Gastrocnemius medialis (tissue), 4 donors: ENCODE results near the gene GNG2. TPM values are rescaled to one million over a fixed set of nuclear protein-coding genes. Genes with fewer than 3 reads are reported as not detected.

ENCODE experiments used
- ATAC-seq, 2 donors: fragments of 150-250 bp; one replicate each; pipeline ENCODE4 v1.9.1; 2016
- DNase-seq, 2 donors: peaks; one replicate each; pipeline ENCODE4 v3.0.0-alpha.2; 2019
- H3K27ac ChIP-seq, 4 donors: fragments of 200-600 bp; sonication (generic); 1 replicate in 1 of 4; 2 replicates in 3 of 4; pipeline ENCODE4 v1.5.1; 2016 to 2018; ENCODE audit warnings: mild to moderate bottlenecking in 2 of 4, moderate library complexity in 1 of 4
- H3K27me3 ChIP-seq, 3 donors: fragments of 200-600 bp; sonication (generic) in 2 of 3; 1 replicate in 1 of 3; 2 replicates in 2 of 3; pipeline versions ENCODE4 v1.5.1 to v1.6.0; 2016 to 2019; ENCODE audit warnings: mild to moderate bottlenecking in 1 of 3, moderate library complexity in 1 of 3
- H3K36me3 ChIP-seq, 2 donors: fragments of 200-600 bp; sonication (generic) in 1 of 2; one replicate each; pipeline ENCODE4 v1.5.1; 2017 to 2018
- H3K4me1 ChIP-seq, 2 donors: fragments of 200-600 bp; sonication (generic) in 1 of 2; one replicate each; pipeline ENCODE4 v1.5.1; 2016 to 2017; ENCODE audit warnings: mild to moderate bottlenecking in 2 of 2
- H3K4me3 ChIP-seq, 4 donors: fragments of 200-600 bp; sonication (generic) in 3 of 4; 1 replicate in 1 of 4; 2 replicates in 3 of 4; pipeline ENCODE4 v1.5.1; 2016 to 2019; ENCODE audit warnings: mild to moderate bottlenecking in 2 of 4
- H3K9me3 ChIP-seq, 3 donors: fragments of 200-600 bp; sonication (generic) in 2 of 3; 1 replicate in 1 of 3; 2 replicates in 2 of 3; pipeline ENCODE4 v1.5.1; 2016 to 2019
- CTCF ChIP-seq, 5 experiments: fragments of 450-650 bp in 3 of 5; fragments of 200-600 bp in 2 of 5; sonication (generic) in 2 of 5; IDR thresholded peaks in 4 of 5; conservative IDR thresholded peaks in 1 of 5; 1 replicate in 4 of 5; 2 replicates in 1 of 5; pipeline ENCODE4 v1.5.1; 2016 to 2019; ENCODE audit warnings: antibody characterized with exemption in 5 of 5, mild to moderate bottlenecking in 3 of 5, moderate library complexity in 3 of 5
- POLR2A ChIP-seq, 2 donors: fragments of 450-650 bp; IDR thresholded peaks; one replicate each; pipeline ENCODE4 v1.6.1; 2017; ENCODE audit warnings: antibody characterized with exemption in 2 of 2, mild to moderate bottlenecking in 2 of 2, moderate library complexity in 2 of 2
- in situ Hi-C, 4 donors: fragments of 200-750 bp; cut with MboI; loops; one replicate each; pipeline versions ENCODE4 v1.15.0 to v1.8.0; 2017; ENCODE audit warnings: low sequenced_read_pairs in 4 of 4
- intact Hi-C: fragments of 100-400 bp; cut with DNase I; formaldehyde crosslinking; loops from one replicate; pipeline ENCODE4 v1.15.1; 2023; ENCODE audit warnings: low total_unique reads
- total RNA-seq, 4 donors: library from RNA; depleted of rRNA; stranded (reverse); fragments of >200 nt; gene quantifications; one replicate each; pipeline versions ENCODE4 v1.1.0 to v1.2.3, GENCODE V29; 2016

GNG2 gene
- total RNA-seq, 4 donors from 2014 or later: 0.41 to 4.9 (median 2.2) TPM

- DNase-seq: no peak
- ATAC-seq: no peak
- Histone ChIP-seq H3K27ac (no peak overlapping the region), H3K27me3 (no peaks in the 10 kb centered on the region), H3K4me1 (no peaks in the 10 kb centered on the region), H3K36me3 (no peaks in the 10 kb centered on the region), H3K9me3 (no peaks in the 10 kb centered on the region), H3K4me3 (no peak overlapping the region)
- in situ Hi-C loops: no loop called here
- intact Hi-C loops: no loop called here
- TF ChIP-seq POLR2A (IDR thresholded peaks at IDR 0.05): no peak
- TF ChIP-seq CTCF (IDR thresholded peaks at IDR 0.05 in 4 of 5, conservative IDR thresholded peaks at IDR 0.05 in 1 of 5): no peak
Observed at GRCh38 chr14:51844081-51844881, 16.1 kb upstream of the GNG2 start.

GRCh38 chr14:51845811-51846210 is 14.6 kb upstream of the GNG2 start:
- Histone ChIP-seq H3K4me1 (no peaks in the 10 kb centered on the region), H3K27me3 (no peaks in the 10 kb centered on the region), H3K4me3 (no peak overlapping the region), H3K9me3 (no peaks in the 10 kb centered on the region), H3K36me3 (no peaks in the 10 kb centered on the region), H3K27ac (no peak overlapping the region)
- in situ Hi-C loops: no loop called here
- intact Hi-C loops: no loop called here
- DNase-seq (no peak), ATAC-seq (no peak)
- no peak for TF ChIP-seq CTCF (IDR thresholded peaks at IDR 0.05 in 4 of 5, conservative IDR thresholded peaks at IDR 0.05 in 1 of 5)
- no peak for TF ChIP-seq POLR2A (IDR thresholded peaks at IDR 0.05)

GRCh38 chr14:51846631-51847488 is 13.6 kb upstream of the GNG2 start:
- Histone ChIP-seq H3K9me3 (no peaks in the 10 kb centered on the region), H3K36me3 (no peaks in the 10 kb centered on the region), H3K4me3 (peak overlapping the region in 3 of 4 donors; percentile 12 to 31 (median 18)), H3K27ac (peak overlapping the region in 1 of 4 donors; percentile 29), H3K4me1 (no peaks in the 10 kb centered on the region), H3K27me3 (no peaks in the 10 kb centered on the region)
- TF ChIP-seq CTCF (IDR thresholded peaks at IDR 0.05 in 4 of 5, conservative IDR thresholded peaks at IDR 0.05 in 1 of 5) (no peak), POLR2A (IDR thresholded peaks at IDR 0.05) (no peak)
- ATAC-seq: peak; percentile 33 to 50
- DNase-seq: peak in 1 of 2 donors; percentile 23
- intact Hi-C loops: no loop called here
- in situ Hi-C loops: no loop called here

- Histone ChIP-seq H3K36me3 (no peaks in the 10 kb centered on the region), H3K4me3 (no peak overlapping the region), H3K9me3 (no peaks in the 10 kb centered on the region), H3K4me1 (no peaks in the 10 kb centered on the region), H3K27me3 (no peaks in the 10 kb centered on the region), H3K27ac (no peak overlapping the region)
- in situ Hi-C loops: no loop called here
- intact Hi-C loops: no loop called here
- DNase-seq (no peak), ATAC-seq (no peak)
- no peak for TF ChIP-seq CTCF (IDR thresholded peaks at IDR 0.05 in 4 of 5, conservative IDR thresholded peaks at IDR 0.05 in 1 of 5)
- no peak for TF ChIP-seq POLR2A (IDR thresholded peaks at IDR 0.05)
Observed at GRCh38 chr14:51847489-51847796, 13.0 kb upstream of the GNG2 start.
